Stimulated activated CD8-positive, alpha-beta memory T cell treated with anti-CD3 and anti-CD28 coated beads, Interleukin-7, amount 100 ng/mL, for 1 hour (primary cell): ENCODE measurements around the gene ESYT1.

ENCODE experiments used
- DNase-seq, 2 donors: peaks; one replicate each; pipeline ENCODE4 v3.0.0-alpha.2; 2020; ENCODE audit warnings: low read depth in 2 of 2

Gene ESYT1

DNA sequence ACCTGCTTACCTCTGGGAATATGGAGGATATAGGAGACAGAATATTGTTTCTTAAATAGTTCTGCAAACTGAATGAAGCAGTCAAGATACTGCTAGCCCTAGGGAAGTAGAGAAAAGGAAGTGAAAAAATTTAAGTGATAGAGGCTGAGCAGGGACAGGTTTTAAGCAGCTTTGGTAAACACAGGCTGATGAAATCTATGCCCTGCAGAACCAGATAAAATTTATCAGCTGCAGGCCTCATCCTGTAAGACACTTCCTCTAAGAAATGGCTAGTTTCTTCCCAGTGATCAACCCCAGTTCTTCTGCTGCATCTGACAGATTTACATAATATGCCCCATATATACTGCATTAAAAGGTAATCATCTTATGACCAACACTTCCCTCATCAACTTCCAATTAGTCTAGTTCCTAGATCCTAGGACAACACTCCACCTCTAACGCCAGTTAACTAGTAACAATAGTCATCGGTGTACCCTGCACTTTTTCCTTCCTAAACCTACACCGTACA lies 1.3 kb upstream of the ESYT1 start:
- DNase-seq, result no peak

DNA sequence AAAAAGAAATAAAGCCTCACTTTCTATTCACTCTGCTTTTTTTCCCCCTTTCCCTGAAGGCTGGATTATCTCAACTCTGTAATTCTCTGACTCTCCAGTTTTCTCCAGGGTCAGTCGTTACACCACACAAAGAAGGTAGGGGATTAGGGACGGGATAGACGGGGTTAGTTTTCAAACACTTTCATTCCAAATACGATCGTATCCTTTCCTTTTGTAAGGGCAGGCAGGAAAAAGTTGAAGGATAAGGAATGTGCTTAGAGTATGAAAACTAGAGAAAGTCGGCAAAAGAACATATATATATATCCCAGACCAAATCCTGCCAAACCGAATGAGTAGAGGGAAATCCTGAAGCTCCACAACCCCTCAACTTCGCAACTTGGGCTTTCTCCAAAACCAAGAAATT lies 581 bp upstream of the ESYT1 start:
- DNase-seq, result no peak

DNA sequence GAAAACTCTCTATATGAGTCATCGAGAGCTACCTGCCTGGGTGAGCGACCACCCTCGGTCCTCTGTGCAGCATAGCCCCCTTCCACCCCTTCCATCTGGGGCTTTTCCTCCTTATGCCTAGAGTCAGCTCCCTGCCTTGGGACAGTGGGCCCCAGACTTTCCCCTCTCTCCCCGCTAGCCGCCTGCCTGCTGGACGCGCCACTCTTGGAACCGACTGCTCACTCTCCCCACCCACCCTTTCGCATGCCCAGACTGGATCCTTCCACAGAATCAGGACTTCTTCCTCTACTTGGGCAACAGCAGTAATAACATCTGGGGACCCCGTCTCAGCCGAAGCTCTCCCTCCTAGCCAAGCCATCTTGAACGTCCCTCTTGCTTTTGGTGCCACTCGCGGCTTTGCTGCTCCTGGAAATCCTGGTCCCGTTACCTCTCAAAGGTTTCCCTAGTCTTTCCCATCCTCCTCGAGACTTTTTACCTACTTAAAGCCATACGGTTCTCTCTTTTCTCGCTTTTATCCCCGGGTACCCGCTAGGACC lies 671 bp downstream of the ESYT1 start:
- no peak for DNase-seq

DNA sequence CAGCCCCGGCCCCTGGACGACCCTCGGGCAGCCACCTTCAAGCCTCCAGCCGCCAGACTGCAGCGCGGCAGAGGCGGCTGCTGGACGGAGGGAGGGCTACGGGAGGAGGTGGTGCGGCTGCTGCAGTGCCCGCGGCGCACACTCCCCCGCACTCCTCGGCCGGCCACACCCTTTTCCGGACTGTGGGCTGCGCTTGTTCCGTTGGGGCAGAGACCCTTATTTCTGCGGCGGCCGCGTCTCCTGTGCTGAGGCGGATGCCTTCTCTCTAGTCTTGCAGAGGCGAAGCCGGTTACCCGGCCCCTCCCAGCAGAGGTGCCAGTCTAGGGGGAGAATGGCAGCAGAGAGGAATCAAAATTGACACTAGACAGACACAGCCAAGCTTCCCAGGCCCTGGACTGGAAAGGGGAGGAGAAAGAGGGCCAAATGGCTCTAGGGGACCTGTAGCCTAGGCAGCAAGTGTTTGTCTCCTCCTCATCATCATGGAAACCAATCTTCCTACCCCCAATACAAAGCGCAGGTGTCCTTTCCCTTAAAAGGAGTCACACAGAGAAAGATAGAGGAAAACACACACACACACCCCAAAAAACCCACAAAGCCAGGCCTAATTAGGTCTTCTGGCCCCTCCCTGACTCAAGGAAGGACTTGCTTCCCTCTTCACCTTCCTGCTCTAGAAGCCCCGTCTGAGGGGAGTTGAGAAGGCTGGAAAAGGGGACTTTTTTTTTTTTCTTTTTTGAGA lies 1.3 kb downstream of the ESYT1 start:
- DNase-seq, result peak in 1 of 2 donors; percentile 62

DNA sequence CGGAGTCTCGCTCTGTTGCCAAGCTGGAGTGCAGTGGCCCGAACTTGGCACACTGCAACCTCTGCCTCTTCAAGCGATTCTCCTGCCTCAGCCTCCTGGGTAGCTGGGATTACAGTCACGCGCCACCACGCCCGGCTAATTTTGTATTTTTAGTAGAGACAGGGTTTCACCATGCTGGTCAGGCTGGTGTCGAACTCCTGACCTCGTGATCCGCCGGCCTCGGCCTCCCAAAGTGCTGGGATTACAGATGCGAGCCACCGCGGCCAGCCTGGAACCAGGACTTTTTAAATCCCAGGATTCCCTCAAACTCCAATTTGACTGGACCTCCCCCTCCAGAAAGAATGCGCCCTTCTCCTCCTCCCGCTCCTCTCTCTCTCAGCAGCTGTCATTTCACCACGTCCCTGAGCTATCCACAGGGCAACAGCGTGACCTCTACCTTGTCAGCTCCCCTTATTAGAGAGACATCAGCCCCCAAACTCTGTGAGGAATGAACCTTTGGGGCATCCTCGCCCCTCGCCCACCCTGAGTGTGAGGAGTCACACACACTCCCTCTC lies 2.0 kb downstream of the ESYT1 start:
- DNase-seq, result no peak

DNA sequence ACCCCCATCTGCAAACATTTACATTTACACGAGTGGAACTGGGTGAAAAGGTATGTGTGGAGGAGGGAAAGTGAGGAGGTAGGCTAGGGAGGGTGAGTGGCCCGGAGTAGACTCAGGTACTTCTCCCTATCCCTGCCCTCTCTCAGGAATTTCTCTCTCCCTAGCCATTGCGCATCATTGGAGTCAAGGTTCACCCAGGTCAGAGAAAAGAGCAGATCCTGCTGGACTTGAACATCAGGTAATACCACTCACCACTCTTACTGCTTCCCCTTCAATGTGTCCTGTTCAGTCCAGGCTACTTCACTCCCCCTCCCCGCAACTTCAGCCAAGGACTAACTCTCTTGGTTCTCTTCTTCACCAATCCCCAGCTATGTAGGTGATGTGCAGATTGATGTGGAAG lies 2.8 kb downstream of the ESYT1 start:
- no peak for DNase-seq

DNA sequence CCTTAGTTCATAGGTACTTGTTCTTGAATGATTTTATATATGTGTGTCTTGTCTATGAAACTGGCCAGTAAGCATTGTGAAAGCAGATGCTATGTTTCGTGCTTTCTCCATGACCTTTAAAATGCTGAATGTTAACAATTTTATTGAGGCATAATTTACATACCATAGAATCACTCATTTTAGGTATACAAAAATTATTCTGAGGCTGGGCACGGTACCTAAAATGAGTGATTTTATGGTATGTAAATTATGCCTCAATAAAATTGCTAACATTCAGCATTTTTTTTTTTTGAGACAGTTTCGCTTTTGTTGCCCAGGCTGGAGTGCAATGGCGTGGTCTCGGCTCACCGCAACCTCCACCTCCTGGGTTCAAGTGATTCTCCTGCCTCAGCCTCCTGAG lies 6.8 kb downstream of the ESYT1 start:
- DNase-seq, result no peak

DNA sequence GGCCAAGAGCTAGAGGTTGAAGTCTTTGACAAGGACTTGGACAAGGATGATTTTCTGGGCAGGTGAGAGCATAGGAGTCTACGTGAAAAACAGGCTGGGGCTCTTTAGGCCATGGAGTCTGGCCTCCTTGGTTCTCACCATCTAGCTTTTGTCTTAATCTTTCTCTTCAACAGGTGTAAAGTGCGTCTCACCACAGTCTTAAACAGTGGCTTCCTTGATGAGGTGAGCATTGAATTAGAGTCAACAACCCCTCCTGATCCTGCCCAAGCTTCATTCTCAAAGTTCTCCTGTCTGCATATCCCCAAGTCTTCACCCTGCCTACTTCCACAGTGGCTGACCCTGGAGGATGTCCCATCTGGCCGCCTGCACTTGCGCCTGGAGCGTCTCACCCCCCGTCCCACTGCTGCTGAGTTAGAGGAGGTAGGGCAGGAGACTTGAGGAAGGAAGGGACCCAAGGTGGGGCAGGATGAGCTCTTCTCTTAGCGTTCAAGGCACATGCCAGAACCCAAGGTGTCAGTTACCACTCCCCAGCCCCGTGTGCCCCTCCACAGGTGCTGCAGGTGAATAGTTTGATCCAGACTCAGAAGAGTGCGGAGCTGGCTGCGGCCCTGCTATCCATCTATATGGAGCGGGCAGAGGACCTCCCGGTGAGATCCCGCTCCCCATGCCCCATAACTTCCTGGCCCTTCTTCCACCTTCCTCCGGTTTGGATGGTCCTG lies 9.9 kb downstream of the ESYT1 start:
- DNase-seq, result no peak

DNA sequence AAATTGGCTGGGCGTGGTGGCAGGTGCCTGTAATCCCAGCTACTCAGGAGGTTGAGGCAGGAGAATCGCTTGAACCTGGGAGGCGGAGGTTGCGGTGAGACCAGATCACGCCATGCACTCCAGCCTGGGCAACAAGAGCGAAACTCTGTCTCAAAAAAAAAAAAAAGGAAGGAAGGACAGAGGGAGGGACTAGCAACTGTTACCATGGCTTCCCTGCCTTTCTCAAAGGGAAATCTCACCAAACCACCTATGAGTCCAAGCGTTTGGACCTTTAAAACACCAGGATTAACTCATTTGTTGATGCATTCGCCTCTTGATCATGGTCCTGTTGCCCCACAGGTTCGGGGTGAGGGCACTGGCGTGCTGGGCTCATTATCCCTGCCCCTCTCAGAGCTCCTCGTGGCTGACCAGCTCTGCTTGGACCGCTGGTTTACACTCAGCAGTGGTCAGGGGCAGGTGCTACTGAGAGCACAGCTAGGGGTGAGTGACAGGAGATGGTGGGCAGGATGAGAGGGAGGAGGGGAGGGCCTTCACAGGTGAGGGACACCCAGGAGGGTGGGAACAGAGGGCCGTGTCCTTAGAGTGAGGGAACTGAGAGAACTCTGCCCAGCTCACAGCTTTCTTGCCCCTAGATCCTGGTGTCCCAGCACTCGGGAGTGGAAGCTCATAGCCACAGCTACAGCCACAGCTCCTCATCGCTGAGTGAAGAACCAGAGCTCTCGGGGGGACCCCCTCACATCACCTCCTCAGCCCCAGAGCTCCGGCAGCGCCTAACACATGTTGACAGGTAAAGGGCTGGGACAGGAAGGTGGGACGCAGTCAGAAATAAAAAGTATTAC lies 14.1 kb downstream of the ESYT1 start:
- no peak for DNase-seq

DNA sequence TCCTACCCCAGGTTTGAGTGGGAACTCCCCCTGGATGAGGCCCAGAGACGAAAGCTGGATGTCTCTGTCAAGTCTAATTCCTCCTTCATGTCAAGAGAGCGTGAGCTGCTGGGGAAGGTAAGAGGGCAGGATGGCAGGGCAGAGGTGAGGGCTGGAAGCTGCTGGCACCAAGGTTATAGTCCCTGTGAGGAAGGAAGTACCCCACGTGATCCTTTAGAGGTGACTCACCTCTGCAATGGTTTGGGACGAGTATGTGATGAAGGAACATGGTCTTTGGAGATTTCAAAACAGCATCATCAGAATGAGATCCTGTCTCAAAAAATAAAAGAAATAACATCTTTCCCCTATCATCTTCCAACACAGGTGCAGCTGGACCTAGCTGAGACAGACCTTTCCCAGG lies 15.2 kb downstream of the ESYT1 start:
- no peak for DNase-seq

DNA sequence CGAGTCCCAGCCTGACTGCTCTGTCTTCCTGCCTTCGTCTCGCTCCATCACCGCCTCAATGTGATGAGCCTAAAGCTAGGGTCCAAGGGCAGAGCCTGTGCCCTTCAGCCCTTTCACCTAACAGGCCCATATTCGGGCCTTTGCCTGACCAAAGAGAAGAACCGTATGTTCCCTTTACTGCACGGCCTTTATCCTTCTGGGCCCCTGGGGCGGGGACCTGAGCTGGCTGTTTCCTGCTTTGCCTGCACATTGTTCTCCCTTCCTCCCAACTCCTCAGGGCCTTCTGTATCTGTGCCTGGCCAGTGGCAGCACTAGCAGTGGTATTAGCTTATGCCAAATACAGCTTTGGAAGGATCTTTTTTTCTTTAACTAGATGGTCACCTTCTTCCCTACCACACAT lies 15.8 kb downstream of the ESYT1 start:
- no peak for DNase-seq

DNA sequence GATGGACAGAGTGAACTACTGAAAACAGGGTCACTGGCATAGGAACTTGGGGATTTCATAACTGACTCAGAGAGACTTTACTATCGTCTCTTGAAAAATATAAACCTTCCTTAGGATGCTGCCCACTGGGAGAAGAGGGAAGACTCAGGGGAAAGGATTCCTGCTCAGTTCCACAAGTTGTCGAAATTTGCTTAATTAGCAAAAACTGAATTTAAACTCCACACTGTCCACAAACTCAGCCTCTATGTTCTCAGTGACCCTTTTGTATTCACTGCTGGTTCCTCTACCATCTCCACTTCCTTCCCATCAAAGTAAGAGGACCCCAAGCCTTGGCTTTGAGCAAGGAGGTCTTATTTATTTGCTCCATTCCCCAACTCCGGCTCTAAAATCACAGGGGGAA lies 17.1 kb downstream of the ESYT1 start:
- DNase-seq, result no peak

DNA sequence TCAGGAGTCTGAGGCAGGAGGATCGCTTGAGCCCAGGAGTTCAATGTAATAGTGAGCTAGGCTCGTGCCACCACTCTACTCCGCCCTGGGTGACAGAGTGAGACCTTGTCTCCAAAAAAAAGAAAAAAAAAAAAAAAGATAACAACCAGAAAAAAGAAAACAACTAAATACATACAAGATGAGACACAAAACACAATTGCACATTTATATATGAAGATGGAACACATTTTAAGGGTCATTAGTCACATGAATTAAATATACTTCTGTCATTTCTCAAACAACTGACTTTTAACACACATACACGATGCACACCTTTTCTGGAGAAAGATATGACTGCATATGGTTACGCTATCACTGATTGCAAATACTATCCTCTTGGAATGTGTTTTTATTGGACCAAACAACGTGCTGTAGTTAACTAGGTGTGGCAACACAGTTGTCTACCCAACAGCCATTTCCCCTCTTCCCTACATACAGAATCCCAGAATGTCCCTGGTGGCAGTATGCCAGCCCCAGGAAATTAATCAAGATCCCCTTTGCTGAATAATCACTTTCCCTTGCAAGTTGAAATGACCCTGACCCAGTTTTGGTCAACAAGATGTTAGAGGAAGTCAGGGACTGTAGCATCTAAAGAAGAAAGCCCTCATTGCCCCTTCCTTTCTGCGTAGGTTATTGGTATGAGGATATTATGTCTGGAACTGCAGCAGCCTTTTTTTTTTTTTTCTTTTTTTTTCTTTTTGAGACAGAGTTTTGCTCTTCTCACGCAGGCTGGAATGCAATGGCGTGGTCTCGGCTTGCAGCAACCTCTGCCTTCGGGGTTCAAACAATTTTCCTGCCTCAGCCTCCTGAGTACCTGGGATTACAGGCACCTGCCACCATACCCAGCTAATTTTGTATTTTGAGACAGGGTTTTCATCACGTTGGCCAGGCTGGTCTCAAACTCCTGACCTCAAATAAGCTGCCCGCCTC lies 18.7 kb downstream of the ESYT1 start:
- DNase-seq, result no peak

DNA sequence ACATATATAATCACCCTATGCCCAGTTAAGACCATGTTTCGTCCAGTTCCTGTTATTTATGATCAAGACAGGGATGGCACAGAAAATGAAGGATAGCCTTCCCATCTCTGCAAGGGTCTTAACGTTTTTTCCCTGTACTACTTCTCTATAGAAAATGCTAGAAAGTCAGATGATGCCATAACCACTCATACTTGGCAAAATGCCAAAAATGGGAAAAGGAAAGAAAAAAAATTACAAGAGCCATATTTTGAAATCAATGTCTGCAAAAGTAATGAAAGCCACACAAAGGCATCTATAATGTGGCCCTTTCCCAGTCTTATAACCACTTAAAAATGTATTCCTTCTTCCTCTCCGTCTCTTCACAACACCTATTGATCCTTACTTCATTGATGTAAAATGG lies 22.5 kb downstream of the ESYT1 start:
- DNase-seq, result no peak

DNA sequence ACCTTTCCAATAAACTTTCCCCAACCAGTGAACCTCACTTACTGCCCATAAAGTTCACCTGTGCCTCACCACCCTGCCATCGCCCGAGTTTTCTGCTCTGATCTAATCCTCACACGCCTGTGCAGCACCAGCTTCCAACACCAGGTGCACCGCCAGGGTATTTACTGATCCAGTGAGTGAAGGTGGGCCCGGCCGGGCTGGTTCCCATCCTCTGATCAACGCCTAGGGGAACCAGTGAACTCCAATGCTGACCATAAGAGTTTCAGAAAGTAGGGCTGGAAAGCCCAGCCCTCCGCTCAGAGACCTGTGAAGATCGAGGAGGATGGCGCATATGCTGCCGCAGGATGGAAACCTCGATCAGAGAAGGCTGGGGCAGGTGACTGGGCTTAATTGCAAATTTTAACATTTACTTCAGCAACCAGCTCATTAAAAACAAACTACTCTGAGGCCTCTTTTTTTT lies 23.6 kb downstream of the ESYT1 start:
- no peak for DNase-seq

DNA sequence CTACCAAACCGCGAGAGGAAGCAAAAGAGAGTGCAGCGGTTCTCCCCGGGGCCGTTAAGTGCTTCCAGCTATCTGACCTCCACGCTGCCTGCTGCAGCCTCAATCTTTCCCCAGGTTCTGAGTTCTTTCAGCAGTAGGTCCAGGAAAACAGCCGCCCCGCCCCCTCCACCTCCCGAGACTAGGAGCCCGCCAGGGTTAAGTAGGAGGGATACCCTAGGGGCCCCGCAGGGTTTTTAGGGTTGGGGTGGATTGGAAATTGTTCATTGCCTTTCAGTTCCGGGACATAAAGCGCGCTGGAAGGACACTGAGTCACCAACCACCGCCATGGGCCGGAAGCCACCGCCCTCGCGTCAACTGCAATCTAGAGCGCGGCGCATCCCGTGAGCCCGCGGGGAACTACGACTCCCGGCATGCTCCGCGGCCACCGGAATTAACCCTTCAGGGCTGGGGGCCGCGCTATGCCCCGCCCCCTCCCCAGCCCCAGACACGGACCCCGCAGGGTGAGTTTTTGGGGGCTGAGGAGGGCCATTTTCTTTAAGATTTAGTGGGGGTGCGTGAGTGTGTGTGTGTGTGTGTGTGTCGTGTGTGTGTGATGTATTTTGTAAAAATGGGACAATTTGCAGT lies 24.2 kb downstream of the ESYT1 start, which contains the start of gene MYL6B:
TSS of gene MYL6B (plus strand) at position 456 of the 624 bp plus-strand sequence. CDS start 1,332 bp downstream, outside the sequence.
- DNase-seq, result peak; percentile 85 to 86

DNA sequence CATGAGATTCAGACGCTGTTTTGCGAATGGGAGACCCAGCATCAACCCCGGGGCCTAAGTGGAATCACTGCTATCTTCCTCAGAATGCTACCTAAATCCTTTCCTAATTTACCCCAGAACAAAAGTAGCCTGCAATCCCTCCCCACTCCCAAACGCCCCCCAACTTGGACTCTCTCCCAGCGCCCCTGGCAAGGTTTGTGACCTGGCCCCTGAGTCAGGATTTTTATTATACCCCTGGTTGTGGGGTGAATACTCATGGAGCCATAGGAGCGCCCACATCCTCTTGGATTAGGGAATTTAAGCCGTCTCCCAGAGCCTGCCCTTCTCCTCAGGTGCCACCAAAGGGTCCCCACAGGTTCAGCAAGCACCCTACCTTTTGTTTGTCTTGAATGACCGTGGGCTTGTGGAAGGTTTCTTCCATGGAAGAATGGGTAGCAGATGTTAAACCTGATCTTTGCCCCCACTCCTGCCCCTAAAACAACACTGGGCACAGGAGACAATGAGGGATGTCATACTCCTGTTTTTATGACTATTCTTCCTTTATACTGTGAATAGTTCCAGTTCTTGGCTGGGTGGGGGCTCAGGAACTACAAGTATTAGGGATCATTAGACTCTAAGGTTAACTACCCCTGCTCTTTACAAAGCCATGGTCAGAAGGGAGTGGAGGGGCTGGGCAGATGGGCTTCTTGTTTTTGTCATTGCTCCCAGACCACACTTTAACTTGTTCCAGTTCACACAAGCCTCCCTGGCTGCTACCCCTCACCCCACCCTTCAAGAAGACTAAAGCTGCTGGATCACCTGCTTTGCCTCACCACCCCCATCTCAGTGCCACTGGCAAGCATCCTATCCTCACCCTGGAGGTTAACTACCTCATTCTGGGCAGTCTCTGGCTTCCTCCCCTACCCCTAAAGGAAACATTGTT lies 24.9 kb downstream of the ESYT1 start:
- no peak for DNase-seq

DNA sequence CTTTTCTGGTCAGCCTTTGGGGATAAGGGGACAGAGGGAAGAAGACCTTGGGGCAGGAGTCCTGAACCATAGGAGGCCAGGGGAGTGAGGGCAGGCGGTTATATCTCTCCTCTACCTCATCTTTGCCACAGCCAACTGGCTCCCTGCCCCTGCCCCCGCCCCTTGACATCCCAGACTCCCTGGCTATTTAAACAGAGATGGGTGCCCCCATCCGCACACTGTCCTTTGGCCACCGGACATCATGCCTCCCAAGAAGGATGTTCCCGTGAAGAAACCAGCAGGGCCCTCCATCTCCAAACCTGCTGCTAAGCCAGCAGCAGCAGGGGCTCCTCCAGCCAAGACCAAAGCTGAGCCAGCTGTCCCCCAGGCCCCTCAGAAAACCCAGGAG lies 25.6 kb downstream of the ESYT1 start:
- no peak for DNase-seq

DNA sequence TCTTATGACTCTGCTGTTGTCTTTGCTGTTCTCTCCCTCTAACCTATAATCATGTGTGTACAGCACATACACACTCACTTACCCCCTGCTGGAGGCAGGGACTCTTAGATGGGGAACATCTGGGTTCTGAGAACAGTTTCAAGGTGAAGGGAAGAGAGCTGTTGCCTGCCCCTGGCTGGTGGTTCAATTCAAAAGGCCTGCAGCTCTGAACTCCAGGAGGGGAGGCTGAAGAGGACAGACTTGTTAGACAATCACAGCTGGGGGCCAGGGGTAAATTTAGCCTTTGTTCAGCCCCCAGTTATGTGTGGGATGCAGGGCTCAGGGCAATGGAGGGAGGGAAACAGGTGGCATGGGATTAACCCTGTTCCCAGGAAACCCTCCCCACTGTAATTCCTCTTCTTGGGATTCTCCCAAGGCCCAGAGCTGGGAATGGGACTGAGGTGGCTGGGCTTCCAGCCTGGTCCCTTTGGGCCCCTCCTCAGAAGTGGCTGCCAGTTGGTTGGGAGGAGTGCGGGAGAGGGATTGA lies 26.2 kb downstream of the ESYT1 start:
- no peak for DNase-seq
